CD4-positive, alpha-beta T cell treated with Interleukin-17A for 1 hour (primary cell): ENCODE measurements around the gene BNC2.

Source experiments
- DNase-seq: peaks from one replicate; pipeline ENCODE4 v3.0.0-alpha.2; 2020

BNC2 gene

DNA sequence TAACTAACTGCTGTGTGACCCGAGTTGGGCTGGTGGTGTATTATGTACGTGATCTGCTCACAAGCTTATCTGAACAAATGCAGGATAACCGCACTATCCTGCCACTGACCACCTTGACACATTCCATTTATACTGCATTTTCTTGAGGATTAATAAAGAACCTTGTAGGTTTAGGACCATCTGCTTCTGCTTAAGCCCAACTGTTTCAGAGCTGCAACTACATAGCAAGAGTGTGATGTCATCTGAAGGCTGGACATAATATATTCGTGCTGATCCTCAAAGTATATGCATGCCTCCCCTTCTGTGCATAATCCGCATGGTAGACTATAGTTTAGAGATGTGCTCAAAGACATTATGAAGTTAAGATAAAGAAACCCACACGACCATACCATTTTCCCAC is 435.9 kb downstream of the BNC2 start:
- no peak for DNase-seq

DNA sequence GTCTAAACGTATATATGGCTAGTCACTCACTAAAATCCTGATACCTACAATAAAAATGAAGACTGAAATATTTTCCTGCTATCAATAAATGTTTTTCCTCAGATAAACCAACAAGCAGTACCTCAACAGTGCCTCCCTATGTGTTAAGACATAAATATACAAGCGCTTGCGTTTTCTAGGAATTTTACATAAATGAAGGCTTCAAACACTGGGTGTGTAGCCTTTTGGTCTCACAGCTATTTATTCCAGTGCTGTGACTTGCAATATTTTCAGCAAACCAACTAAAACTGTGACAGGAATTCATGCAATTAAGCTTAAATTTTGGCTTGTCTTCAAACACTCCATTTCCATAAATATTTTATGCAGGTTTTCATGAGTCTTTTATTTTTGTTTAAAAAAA is 437.0 kb downstream of the BNC2 start:
- no peak for DNase-seq

DNA sequence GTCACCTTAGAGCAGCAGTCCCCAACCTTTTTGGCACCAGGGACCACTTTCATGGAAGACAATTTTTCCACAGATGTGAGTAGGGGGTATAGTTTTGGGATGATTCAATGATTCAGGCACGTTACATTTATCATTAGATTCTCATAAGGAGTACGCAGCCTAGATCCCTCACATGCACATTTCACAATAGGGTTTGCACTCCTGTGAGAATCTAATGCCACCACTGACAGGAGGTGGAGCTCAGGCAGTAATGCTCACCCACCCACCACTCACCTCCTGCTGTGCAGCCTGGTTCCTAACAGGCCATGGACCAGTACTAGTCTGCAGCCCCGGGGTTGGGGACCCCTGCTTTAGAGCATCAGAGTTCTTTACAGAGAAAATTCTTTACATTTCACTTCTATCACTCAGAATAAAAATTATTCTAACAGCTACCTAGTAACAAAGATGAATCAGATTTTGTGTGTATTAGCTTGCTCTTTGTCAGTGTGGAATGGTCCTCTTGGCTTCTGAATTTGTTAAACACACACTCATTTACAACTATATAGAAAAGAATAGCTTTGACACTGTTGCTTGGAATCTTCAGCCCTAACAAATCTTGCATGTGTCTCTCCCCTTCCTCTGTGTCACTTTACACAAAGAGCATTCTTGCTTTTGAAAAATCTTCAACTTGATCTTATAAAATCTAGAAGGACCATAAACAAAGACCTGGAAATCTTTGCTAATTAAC is 438.6 kb downstream of the BNC2 start:
- no peak for DNase-seq

DNA sequence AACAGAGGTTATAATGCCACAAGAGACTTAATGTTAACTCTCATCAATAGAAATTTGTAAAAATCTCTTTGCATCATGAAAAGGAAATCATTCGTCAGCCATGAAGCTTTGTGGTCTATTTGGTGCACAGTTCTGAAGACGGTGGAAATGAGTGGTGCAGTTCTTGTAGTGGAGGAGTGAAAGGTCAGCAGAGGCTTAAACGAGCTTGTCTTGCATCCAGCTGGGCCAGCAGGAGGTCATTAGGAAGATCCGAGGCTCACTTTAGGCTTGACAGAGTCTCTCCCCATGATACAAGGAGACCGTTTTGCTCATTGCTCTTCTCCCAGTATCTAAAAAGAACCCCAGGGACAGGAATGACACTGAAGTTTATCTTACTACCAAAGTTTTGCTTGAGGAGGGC is 440.8 kb downstream of the BNC2 start:
- no peak for DNase-seq

DNA sequence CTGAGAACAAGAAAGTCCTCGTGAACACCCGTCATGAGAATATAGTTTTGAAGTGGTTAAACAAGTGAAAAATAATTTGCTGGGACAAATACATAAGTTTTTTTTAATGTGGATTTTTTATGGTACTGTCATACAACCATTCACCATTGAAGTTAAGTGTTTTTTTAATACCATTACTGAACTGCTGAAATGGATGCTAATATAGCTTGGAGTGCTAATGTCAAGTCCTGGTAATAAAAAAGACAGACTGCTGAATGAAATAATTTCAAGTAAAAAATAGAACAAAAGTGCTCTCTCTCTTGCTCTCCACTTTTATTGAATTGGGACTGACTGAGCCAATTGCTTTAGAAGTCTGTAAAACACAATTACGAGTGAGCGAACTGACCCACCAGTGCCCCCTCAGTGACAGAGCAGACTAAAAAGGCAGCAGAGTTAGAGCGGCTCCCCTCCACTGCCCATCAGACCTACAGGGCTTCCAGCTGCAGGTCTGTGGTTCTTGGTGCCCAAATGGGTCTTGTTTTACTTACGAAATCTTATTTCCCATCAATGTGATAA is 442.5 kb downstream of the BNC2 start:
- DNase-seq: no peak

DNA sequence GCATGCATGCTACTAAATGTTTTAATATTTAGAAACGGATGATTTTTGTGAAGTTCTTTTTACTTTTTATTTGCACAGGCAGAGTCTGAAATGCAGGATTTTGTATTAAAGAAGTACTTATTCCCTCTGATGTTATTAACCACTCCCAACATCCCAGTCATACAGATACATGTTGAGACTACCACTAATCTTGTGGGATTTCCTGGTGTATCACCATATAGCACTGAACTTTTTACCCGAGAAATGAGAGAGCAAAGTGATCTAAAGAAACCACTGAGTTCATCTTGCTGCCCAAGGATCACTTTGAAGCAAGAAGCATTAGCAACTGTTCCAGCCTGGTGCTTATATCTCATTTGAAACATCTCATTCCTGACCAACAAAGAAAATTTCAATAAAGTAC is 443.8 kb downstream of the BNC2 start:
- DNase-seq: no peak

DNA sequence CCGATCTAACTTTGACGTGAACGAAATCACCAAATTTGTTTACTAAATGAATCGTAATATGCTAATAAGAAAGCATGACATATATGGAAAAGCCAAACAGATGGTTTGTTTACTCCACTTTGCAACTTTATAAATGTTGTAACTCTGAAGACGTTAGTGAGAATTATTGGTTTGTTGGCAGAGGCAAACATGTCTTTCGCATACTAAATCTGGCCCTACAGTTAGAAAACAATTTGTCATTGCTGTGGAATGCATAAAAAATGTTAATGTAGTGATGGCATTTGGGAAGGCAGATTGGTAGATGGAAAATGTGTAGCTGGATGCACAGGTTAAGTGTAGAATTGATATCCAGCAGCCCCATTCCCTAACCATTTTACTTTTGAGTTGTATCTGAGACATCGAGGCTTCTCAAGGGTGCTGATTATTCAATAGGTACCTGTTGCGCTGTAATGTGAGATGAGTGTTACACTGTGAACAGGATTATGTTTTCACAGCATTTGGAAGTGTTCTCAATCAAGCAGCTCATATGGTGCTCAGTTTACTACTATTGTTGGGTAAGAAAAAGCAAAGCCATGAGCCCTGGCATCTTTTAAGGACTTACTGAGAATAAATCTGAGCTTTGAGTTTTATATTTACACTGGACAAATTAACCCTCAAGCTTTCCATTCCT is 444.8 kb downstream of the BNC2 start:
- no peak for DNase-seq

DNA sequence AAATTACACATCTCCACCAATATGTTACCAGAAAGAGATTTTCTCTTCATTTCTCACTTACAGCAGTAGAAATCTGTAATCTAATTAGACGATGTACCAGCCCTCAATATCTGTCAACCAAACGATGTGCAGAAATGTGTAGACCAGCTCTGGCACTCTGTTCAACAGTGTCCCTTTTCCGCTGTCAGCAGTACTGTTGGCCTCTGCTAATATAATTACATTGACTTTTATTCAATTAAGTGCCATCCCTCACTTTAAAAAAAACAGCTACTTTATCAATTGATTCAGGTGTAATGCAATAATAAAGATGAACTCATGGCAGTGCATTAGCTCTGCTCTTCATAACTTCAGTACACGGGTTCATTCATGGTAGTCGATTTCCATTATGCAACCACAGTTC is 448.4 kb downstream of the BNC2 start:
- DNase-seq: no peak

DNA sequence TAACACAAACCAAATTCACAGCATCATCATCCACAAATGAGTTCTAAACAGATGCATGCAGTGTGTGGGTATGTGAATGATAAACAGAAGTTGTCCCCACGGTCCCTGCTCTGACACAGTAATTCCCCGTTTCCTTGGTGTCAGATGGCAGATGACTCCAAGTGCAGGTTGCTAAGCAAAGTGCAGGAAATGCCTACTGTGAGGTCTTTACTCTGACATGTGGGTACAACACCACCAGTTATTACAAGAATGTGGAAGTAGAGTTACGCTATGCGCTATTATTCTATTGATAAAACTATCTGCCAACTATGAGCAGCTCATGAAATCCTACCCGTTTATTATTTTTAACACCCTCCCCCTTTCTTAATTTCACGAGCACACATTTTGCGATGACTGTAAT is 448.9 kb downstream of the BNC2 start:
- no peak for DNase-seq

DNA sequence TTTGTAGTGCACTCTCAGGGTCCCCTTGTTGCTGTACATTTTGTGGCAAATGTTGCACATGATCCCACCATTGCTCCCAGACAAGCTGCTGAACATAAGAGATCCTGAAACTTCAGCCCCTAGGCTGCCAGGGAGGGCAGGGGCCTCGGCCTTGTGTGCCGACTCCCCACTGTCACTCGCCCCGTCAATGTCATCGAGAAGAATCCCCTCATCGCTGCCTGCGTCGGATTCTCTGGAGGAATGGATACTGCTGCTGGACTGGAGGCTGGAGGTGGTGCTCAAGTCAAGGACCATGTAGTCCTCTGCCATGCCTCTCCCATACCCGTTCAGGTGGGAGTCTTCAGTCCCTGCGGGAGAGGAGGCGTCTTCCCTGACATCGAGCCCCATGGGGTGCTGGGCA is 451.3 kb downstream of the BNC2 start:
- no peak for DNase-seq

DNA sequence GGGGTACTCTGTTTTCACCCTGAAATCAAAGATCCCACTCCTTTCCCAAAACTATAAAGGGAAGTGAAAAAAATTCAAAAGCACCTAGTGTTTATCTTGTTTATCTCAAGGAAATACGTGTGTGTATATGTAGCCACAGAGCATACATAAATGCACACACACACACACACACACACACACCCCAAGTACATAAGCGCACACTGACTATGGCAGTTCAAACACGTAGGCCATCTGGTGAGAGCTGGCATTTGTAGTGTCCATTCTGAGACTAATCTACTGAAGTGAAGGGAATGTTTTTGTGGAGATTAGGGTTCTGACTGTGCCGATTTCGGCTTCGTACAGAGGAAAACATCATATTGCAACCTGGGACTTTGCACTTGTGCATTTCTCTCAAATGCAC is 451.7 kb downstream of the BNC2 start:
- DNase-seq: no peak

DNA sequence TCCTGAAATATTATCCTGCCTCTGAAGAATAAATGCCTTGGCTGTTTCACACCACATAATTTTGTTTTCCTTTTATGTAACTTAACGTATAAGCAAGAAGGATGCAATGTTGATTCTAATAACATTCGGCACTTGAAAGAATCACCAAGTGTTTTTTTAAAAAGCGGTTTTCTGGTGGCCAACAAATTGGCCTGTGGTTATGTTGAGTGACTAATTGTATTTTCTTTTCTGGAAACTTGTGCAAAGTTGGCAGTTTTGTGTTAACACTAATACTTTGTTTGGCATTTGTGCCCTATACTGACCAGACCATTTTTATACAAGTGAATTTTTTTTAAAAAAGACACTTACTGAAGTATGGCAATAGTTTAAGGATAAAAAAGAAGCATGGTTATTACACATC is 452.7 kb downstream of the BNC2 start:
- no peak for DNase-seq

DNA sequence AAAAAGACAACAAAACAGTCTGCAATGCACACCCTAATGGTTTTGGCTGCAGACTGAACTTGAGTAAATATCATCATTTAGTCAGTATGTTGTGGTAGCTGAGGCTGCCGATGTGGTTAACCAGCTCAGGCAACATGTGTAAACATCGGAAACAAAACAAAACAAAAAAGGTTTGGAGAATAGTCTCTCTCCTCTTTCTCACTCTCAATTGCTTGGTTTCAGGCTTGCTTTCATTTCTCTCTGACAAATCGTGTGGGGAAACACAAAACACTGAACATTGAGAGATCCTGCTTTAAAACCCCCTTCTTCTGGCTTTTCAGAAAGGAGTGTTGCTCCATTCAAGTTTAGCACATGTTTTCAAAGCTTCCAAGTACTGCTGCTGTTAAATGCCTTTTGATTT is 453.3 kb downstream of the BNC2 start:
- no peak for DNase-seq

DNA sequence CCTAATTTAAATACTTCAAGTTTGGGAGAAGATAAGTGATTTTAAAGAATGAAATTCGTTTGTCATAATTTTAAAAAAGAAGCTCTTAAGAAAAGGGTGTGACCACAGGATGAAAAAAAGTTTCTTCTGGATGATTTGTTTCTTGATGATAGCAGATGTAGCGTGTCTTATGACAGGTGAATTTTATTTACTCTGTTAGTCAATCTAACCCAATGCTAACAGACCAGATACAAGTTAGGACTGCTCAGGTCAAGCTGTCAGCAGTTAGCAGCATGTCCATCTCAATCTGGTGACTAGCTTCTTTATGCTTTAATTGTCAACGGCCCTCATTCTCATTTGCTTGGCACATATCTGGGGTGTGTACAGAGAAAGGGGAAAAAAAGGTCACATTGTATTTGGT is 456.0 kb downstream of the BNC2 start:
- no peak for DNase-seq

DNA sequence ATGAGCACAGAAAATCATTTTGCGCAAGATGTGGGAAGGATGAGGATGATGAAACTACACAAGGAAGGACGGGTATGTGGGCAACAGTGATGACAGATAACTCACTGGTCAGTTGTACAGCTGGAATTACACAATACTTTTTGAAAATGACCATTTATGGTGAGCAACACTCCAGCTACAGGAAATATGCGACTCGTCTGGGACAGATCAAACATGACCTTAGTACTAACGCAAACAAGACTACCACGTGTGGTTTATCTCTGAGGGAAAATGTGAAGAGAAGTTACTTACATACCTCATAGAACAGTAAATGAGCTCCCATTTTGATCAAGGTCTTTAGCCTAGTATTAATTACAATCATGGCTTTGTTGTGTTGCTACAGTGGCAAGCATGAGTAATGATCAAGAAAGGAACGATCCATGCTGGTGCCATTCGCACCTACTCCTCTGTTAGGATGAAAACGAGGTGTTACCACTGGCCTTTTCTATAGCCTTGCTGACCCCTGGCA is 456.9 kb downstream of the BNC2 start:
- no peak for DNase-seq

DNA sequence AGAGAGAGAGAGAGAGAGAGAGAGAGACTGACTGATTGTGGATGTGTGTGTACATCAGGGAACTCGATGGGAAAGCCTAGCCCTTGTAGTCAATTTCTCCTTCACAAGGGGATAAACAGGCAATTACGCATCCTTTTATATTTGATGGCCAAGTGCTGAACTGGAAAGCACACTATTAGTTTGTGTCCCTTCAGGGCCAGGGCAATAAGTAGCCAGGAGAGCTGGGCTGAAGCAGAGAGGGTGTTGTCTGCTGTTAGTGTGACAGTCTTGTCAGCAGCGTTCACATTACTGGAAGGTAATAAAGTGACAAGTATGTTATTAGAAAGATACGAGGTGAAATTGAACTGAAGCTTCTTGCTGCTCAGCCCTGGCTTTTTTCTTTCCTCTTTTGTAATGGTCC is 457.7 kb downstream of the BNC2 start:
- DNase-seq: no peak

DNA sequence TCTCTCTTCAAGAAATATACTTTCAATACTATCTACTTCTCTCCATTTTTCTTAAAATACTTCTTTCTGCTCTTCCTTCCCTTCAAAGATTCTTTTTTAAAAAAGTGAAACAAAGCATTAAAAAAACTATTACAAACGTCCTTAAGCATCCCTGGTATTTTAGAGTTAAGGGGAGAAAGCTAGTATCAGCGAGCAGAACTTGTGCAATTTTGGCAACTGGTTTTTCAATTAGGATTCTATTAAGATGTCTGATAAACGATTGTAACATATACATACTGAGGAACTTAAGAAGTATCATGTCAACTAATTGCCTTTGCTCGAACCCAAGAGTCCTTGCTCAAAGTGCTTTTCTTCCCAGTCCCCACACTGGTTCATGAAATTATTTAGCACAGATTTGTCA is 459.2 kb downstream of the BNC2 start:
- DNase-seq: no peak

DNA sequence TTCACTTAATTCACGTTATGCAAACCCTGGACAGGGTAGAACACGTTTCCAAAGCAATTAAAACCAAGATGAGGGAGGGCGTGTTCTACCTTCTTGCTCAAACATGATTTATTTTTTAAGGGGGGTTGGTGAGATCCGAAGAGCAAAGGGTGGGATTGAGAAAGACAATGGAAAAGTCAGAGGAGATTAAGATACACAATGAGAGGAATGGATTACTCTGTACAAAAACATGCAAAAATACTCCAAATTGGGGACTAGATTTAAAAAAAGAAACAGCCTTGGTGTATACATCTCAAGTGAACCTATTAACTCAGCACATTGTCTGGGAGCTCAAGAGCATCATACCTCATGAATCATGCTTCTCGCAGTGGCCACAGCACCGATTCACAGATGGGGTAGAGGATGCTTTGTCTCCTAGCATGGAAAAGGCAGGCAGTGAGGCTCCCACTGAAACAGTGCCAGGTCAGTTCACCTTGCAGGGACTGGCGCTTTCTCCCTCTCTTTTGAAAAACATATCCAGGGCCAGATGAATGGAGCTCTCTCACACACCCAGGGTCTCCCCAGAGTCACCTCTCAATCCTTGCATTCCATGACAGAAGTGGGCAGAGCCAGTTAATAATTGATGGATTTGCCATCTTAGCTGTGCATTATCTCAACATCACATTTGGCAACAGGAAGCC is 459.7 kb downstream of the BNC2 start:
- DNase-seq: no peak

DNA sequence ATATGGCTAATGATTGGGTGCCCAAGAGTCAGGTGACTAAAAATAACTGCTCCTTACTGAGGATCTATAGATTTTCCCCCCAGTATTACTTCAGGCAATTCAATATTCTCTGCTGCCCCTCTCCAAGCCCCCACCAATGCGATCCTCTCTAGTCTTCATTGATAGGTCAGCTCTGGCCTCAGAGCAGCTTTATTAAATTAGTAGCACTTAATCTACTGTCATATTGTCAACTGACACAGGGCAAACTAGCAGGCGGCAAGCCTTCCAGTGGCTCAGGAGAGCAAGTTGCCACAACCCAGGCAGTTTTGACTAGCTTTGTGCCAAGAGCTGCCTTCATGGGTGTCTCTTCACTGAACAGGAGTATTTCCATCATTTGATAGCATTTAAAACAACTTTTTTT is 462.9 kb downstream of the BNC2 start:
- no peak for DNase-seq

DNA sequence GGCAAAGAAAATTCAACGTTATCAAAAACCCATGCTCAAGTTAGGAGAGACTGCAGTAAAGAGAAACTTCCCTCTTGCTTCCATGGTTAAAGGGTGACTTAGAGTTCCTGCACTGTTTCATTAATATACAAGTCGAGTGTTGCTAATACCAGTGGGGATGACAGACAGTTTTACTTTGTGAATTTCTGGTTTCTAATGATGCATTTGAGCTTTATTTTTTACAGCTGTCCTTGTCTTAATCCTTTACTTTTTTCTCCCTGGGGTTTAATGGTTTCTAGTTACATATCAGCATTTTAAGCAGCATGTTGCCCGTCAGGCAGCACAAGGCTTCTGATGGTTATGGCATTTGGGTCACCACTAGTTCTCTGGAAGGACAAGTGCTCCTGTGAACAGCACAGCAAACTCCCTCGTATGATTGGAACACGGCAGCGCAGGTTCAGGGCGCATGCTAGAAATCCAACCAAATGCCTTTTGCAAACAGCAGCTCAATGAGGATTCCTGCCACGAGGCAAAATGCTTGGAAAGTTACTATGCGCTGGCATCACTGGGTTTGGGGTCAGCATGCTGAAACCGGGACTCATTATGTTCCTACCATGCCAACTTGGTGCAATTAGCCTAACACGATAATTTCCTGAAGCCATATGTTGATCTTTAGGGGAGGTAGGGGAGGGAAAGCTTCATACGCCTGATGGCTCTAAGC is 463.8 kb downstream of the BNC2 start:
- no peak for DNase-seq

DNA sequence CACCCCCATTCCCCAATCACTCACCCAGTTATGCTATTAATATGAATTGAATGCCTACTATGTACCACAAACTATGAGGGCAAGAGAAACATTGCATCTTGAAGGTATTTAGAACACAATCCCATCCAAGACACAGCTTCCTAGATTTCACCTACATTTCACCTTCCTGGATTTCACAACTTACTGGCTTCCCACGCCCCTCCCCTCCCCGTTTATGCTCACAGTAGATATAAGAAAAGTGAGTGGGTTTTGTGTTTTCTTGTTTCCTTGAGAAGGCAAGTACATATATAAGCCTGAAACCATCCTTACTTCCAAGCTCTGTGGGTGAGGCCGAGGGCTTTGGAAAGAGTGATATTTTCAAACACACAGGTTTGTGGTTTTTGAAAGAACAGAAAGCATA is 465.0 kb downstream of the BNC2 start:
- no peak for DNase-seq

DNA sequence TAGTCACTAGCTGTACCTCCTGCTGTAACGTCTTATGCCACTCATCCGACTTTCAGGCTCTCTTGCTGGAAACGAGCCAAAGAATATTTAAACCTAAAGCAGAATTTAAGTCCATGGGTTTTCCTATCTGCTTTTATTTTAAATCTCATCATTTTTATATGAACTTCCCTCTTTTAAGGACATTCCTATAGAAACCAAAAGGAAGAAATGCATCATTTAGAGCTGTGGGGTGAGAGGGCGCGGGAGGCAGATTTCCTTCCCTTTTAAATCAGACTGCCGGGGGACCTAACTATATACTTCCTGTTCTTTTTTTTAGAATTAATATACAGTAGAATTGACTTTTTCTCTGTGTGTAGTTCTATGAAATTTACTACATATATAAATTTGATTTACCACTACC is 468.8 kb downstream of the BNC2 start:
- DNase-seq: no peak

DNA sequence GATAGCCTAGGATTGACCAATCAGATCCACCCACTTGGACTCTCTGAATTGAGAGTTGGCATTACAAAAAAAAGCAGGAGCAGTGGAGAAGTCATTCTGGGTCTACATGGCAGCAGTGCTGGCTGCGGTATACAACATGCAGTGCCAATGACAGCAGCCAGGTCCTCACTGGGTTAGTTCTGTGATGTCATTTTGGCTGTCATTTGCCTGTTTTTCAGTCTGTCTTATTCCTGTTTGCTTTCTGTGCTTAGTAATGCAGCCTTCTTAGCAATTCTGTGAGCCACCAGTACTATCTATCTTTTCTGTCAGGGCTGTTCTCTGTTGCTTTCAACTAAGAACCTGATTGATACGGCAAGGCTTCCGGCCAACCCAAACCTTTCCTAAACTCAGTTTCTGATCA is 471.8 kb downstream of the BNC2 start:
- no peak for DNase-seq
